Astrocyte (in vitro differentiated cells and primary cell): ENCODE data around the gene SENP1.

Experiments
- CTCF ChIP-seq: IDR thresholded peaks from 2 replicates; pipeline ENCODE4 v1.5.1; 2011; ENCODE audit warnings: low read depth, mild to moderate bottlenecking, inconsistent platforms, low read length, moderate library complexity; ENCODE audit not compliant: insufficient read depth
- EZH2 ChIP-seq: IDR thresholded peaks from 2 replicates; pipeline ENCODE4 v1.6.1; 2012; ENCODE audit warnings: mild to moderate bottlenecking, low read length, inconsistent platforms; ENCODE audit not compliant: insufficient read depth

GRCh38 chr12:48040354-48040753 lies 65.5 kb downstream of the SENP1 start:
- TF ChIP-seq CTCF (no peak), EZH2 (no peak)
